PC-3 (cell line): ENCODE data around the gene TNFRSF19.

Experiments used
- CTCF ChIP-seq: fragments of 300-600 bp; sonication (generic); conservative IDR thresholded peaks from 2 replicates; pipeline ENCODE4 v1.5.1; 2017; ENCODE audit warnings: antibody characterized with exemption, low read depth, mild to moderate bottlenecking, low read length
- EZH2 ChIP-seq: fragments of 300-600 bp; sonication (generic); IDR thresholded peaks from one replicate; pipeline ENCODE4 v1.6.1; 2017; ENCODE audit warnings: antibody characterized with exemption, mild to moderate bottlenecking, low read length; ENCODE audit not compliant: unreplicated experiment
- EZH2phosphoT487 ChIP-seq: fragments of 300-600 bp; sonication (generic); IDR thresholded peaks from 2 replicates; pipeline ENCODE4 v1.6.1; 2018; ENCODE audit warnings: mild to moderate bottlenecking, antibody characterized with exemption, low read length, borderline replicate concordance

GRCh38 chr13:23579072-23579895 lies 9.1 kb downstream of the TNFRSF19 start:
- TF ChIP-seq CTCF, result no peak
- TF ChIP-seq EZH2, result no peak
- TF ChIP-seq EZH2phosphoT487, result no peak
